ENCODE data around the gene CT55. TPM values are rescaled to one million over a fixed set of nuclear protein-coding genes. Genes with fewer than 3 reads are reported as not detected.

CT55 gene
- total and polyA plus RNA-seq, 2 of the 8 experiments (the other 6 are each of a cell fraction or from before 2014, with no cell fraction given) = 0.15 TPM; not detected in 1

DNA sequence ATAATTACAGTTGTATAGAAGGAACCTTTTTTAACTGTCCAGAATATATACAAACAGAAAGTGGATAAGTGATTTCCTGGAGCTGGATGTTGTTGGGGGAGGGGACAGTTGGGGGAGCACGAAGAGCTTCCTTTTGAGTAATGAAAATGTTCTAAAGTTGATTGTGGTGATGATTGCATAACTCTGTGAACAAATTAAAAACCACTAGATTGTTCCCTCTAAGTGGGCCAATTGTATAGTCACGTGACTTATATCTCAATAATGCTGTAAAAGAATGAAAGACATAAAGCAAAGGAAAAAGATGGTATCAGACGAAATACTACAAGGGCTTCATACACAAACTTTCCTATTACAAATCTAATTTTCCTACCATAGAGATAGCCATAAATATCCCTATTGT lies 2.7 kb downstream of the CT55 start:
- H3K23ac ChIP-seq (ENCODE audit: insufficient read length) = no peak overlapping the region
- no peak overlapping the region for H3K14ac ChIP-seq (ENCODE audit: insufficient read length)
- no peaks in the 10 kb centered on the region for H3K23me2 ChIP-seq (ENCODE audit: low read depth, low read length)
- no peak overlapping the region for H4K8ac ChIP-seq (ENCODE audit: extremely low read depth, insufficient read depth, low read length)
- CTCF ChIA-PET (ENCODE audit: partially characterized antibody) = interaction anchor here (0.6 to 1.5 kb wide), 2 partner anchors 82 to 203 kb away, joined by 3 read pairs; no protein-coding TSS in a partner anchor
- TF ChIP-seq TEAD4 (IDR thresholded peaks at IDR 0.05; ENCODE audit: low read depth, low read length) = no peak
- no peak for TF ChIP-seq SP2 (IDR thresholded peaks at IDR 0.05; ENCODE audit: low read length)
- no peak for TF ChIP-seq POLR2AphosphoS5 (IDR thresholded peaks at IDR 0.05; ENCODE audit: low read depth, low read length)
- no peak for TF ChIP-seq EZH2 (IDR thresholded peaks at IDR 0.05; ENCODE audit: low read depth, low read length, severe bottlenecking)
- no peak for TF ChIP-seq KDM5A (IDR thresholded peaks at IDR 0.05; ENCODE audit: low read length)
- no peak for TF ChIP-seq TCF12 (IDR thresholded peaks at IDR 0.05; ENCODE audit: low read depth, low read length)
- no peak for TF ChIP-seq SRF (IDR thresholded peaks at IDR 0.05; ENCODE audit: low read depth, low read length)
- 54% methylated on average over 3 of the region's 3 CpGs; no CpG with 5 or more reads in 1 of the 2 experiments for WGBS, 2 experiments (ENCODE audit: extremely low coverage in 1 of 2, insufficient coverage in 1 of 2, insufficient read length in 1 of 2, insufficient replicate concordance in 2 of 2, low coverage in 1 of 2, low lambda C conversion rate in 2 of 2, missing lambda C conversion rate in 1 of 2)
- H3K4me2 ChIP-seq (ENCODE audit: insufficient read depth in 1 of 2, low read depth in 2 of 2, low read length in 2 of 2) = no peak overlapping the region
- H3K56ac ChIP-seq (replicated peaks; ENCODE audit: insufficient read length, low read depth, low read length) = no peak overlapping the region
- no peak overlapping the region for H3K4ac ChIP-seq (replicated peaks; ENCODE audit: insufficient read length, low read depth, low read length)
- no peak overlapping the region for H4K5ac ChIP-seq (ENCODE audit: insufficient read length, low read depth, low read length)
- no peaks in the 10 kb centered on the region for H3K36me3 ChIP-seq (ENCODE audit: control insufficient read depth in 2 of 4, insufficient read depth in 4 of 4, low read length in 3 of 4)
- H3K4me3 ChIP-seq (ENCODE audit: extremely low read depth in 1 of 4, insufficient read depth in 2 of 4, low read depth in 3 of 4, low read length in 4 of 4) = no peak overlapping the region
- H2BK15ac ChIP-seq (ENCODE audit: low read length) = no peak overlapping the region
- no peak overlapping the region for H3K9ac ChIP-seq (replicated peaks in 1 of 4; ENCODE audit: extremely low read depth in 1 of 4, low read depth in 3 of 4, low read length in 3 of 4)
- H2BK120ac ChIP-seq (replicated peaks; ENCODE audit: low read depth, low read length) = no peak overlapping the region
- no peaks in the 10 kb centered on the region for H3K79me1 ChIP-seq (ENCODE audit: low read depth, low read length)
- no peak overlapping the region for H3K18ac ChIP-seq (ENCODE audit: extremely low read depth, low read length)
- H3K4me1 ChIP-seq (replicated peaks in 1 of 4; ENCODE audit: control insufficient read depth in 3 of 4, insufficient read depth in 4 of 4, low read length in 3 of 4) = no peaks in the 10 kb centered on the region
- POLR2A ChIA-PET (ENCODE audit: partially characterized antibody) = no interaction called here
- H2BK12ac ChIP-seq (ENCODE audit: low read depth, low read length) = no peak overlapping the region
- H2BK20ac ChIP-seq (ENCODE audit: low read length) = no peak overlapping the region
- H4K91ac ChIP-seq (replicated peaks; ENCODE audit: insufficient read length, low read length) = no peak overlapping the region
- no peak overlapping the region for H2AK5ac ChIP-seq (ENCODE audit: low read depth, low read length)
- H3K27ac ChIP-seq (ENCODE audit: low read depth, low read length) = no peak overlapping the region
- H3K9me3 ChIP-seq (ENCODE audit: insufficient read depth in 2 of 2, low read depth in 1 of 2, low read length in 1 of 2) = no peaks in the 10 kb centered on the region
- no peaks in the 10 kb centered on the region for H3K79me2 ChIP-seq (ENCODE audit: control insufficient read depth in 1 of 2, insufficient read depth in 2 of 2, low read length in 2 of 2)
- H3K27me3 ChIP-seq (replicated peaks in 1 of 4; ENCODE audit: control insufficient read depth in 3 of 4, extremely low read depth in 1 of 4, insufficient read depth in 3 of 4, low read length in 3 of 4) = no peaks in the 10 kb centered on the region
- no peak overlapping the region for H2AFZ ChIP-seq (ENCODE audit: low read length)
- FAIRE-seq = no peak
- DNase-seq (ENCODE audit: low read depth in 1 of 2, low spot score in 2 of 2) = no peak
- H4K20me1 ChIP-seq (replicated peaks in 1 of 2; ENCODE audit: control insufficient read depth in 1 of 2, insufficient read depth in 2 of 2, low read length in 2 of 2) = no peaks in the 10 kb centered on the region
- no peak overlapping the region for H2BK5ac ChIP-seq (ENCODE audit: low read depth, low read length)
